ENCODE data around the gene MSRB3.

- TF ChIP-seq CTCF (IDR thresholded peaks at IDR 0.05) = no peak
- no peak for TF ChIP-seq EP300 (IDR thresholded peaks at IDR 0.05)
- TF ChIP-seq POLR2AphosphoS5 (IDR thresholded peaks at IDR 0.05) = no peak
- no peak for TF ChIP-seq POLR2A (IDR thresholded peaks at IDR 0.05)
Measured at GRCh38 chr12:65368055-65368454, 89.6 kb downstream of the MSRB3 start.
